HG03280 (cell line): ENCODE results near the gene PTH2.
"Not testable (repeated sequence)": the region's sequence is repeated elsewhere in the genome, so short reads cannot be mapped to it uniquely, and the experiment has no call there.

ENCODE experiments used
- ATAC-seq: cut with Tn5 transposase; IDR thresholded peaks from one replicate; pipeline ENCODE4 v1.9.1; 2021; ENCODE audit warnings: mild to moderate bottlenecking, moderate library complexity; ENCODE audit not compliant: unreplicated experiment

PTH2 gene

GRCh38 chr19:49390131-49390928 is 32.9 kb downstream of the PTH2 start:
- no peak for ATAC-seq

GRCh38 chr19:49389406-49389805 is 33.8 kb downstream of the PTH2 start:
- ATAC-seq = no peak

- ATAC-seq = peak; percentile 85
Measured at GRCh38 chr19:49387936-49388372, 35.3 kb downstream of the PTH2 start, which contains the start of gene KASH5. TSS of gene KASH5 (plus strand) at chr19:49388249. CDS start at chr19:49390884, 2,635 bp downstream.

- no peak for ATAC-seq
Measured at GRCh38 chr19:49383599-49383998, 39.6 kb downstream of the PTH2 start.

GRCh38 chr19:49382639-49383038 is 40.6 kb downstream of the PTH2 start:
- no peak for ATAC-seq

- ATAC-seq = no peak
Measured at GRCh38 chr19:49380391-49380790, 42.9 kb downstream of the PTH2 start.

GRCh38 chr19:49378512-49378911 is 44.7 kb downstream of the PTH2 start:
- ATAC-seq = no peak

GRCh38 chr19:49374665-49375434 is 48.4 kb downstream of the PTH2 start:
- no peak for ATAC-seq

- ATAC-seq = not testable (repeated sequence)
Measured at GRCh38 chr19:49373174-49373573, 50.1 kb downstream of the PTH2 start.
